Heart left ventricle (tissue), 13 donors: Measurements from ENCODE around the gene MIA2.

ENCODE experiments used
- POLR2A ChIP-seq, 2 donors: fragments of 450-650 bp; IDR thresholded peaks; one replicate each; pipeline ENCODE4 v1.6.1; 2017; ENCODE audit warnings: antibody characterized with exemption in 2 of 2, mild to moderate bottlenecking in 2 of 2, moderate library complexity in 2 of 2
- TF ChIP-seq, protein P1 (sequence below), 12 donors: fragments of 200-600 bp; sonication (generic) in 4 of 12; IDR thresholded peaks; one replicate each; pipeline versions ENCODE4 v1.5.0 to v1.8.0; 2018 to 2022; ENCODE audit warnings: antibody characterized with exemption in 12 of 12, mild to moderate bottlenecking in 5 of 12
- donor health status: ischemic (EF 13 %, LVEDD 7.1; RV severe dilation, severe dysfunction).
- donor health status: DM: no; HTN: yes; CAD: no.
- donor health status: DM: no; HTN: no; CAD: no.
- donor health status: ischemic (EF 25% LVEDD 6.9; RV normal size, moderate dysfunction).
- donor health status: ischemic (EF 25% LVEDD 5.7; RV mildly dilated, moderate dysfunction).
- donor health status: ischemic (EF 35%, LVEDD 5.7; RV mildly dilated, moderate dysfunction).
- donor health status: nonischemic (EF 11% LVEDD 7.7; RV severe dilation, severe dysfunction).
- donor health status: DM: yes; HTN: yes; CAD: no.
- donor health status: PGD.
- donor health status: ischemic (EF 29% LVEDD 5.4; RV normal size, mild dysfunction).
- donor health status: nonischemic (EF 23%, LVEDD 6.1; RV moderate dilation, normal function).

DNA sequence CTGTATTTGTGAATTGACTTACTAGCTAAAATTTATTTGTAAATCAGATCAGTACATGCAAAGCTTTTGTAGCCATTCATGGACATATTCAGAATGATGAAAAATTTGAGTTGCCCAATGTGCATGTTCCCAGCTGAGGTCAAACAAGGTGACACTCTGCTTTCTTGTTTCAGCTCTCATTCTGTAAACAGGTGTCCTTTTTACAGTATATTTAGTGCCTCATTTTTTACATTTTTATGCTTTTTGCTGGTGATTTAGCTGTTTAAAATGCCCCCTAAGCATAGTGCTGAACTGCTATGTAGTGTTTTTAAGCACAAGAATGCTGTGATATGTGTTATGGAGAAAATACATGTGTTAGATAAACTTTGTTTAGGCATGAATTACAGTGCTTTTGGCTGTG lies 76.3 kb downstream of the MIA2 start:
- TF ChIP-seq, protein P1, sequence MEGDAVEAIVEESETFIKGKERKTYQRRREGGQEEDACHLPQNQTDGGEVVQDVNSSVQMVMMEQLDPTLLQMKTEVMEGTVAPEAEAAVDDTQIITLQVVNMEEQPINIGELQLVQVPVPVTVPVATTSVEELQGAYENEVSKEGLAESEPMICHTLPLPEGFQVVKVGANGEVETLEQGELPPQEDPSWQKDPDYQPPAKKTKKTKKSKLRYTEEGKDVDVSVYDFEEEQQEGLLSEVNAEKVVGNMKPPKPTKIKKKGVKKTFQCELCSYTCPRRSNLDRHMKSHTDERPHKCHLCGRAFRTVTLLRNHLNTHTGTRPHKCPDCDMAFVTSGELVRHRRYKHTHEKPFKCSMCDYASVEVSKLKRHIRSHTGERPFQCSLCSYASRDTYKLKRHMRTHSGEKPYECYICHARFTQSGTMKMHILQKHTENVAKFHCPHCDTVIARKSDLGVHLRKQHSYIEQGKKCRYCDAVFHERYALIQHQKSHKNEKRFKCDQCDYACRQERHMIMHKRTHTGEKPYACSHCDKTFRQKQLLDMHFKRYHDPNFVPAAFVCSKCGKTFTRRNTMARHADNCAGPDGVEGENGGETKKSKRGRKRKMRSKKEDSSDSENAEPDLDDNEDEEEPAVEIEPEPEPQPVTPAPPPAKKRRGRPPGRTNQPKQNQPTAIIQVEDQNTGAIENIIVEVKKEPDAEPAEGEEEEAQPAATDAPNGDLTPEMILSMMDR (IDR thresholded peaks at IDR 0.05): no peak
- no peak for TF ChIP-seq POLR2A (IDR thresholded peaks at IDR 0.05)
